Muscle layer of colon (tissue), 2 donors: ENCODE data around the gene UNC5A.
"Not testable (repeated sequence)": the region's sequence is repeated elsewhere in the genome, so short reads cannot be mapped to it uniquely, and the experiment has no call there.

Experiments used
- H3K27ac ChIP-seq: one replicate; pipeline ENCODE4 v1.7.0; 2013; ENCODE audit warnings: low read depth, mild to moderate bottlenecking, low read length, moderate library complexity
- H3K27me3 ChIP-seq, 2 donors: one replicate each; pipeline ENCODE4 v1.7.0; 2013; ENCODE audit warnings: low read length in 2 of 2, mild to moderate bottlenecking in 2 of 2; ENCODE audit not compliant: insufficient read depth in 2 of 2, control insufficient read depth in 1 of 2
- H3K36me3 ChIP-seq: one replicate; pipeline ENCODE4 v1.7.0; 2013; ENCODE audit warnings: mild to moderate bottlenecking, low read length; ENCODE audit not compliant: insufficient read depth
- H3K4me1 ChIP-seq: one replicate; pipeline ENCODE4 v1.7.0; 2013; ENCODE audit warnings: mild to moderate bottlenecking, low read length; ENCODE audit not compliant: insufficient read depth
- H3K4me3 ChIP-seq, 2 donors: one replicate each; pipeline ENCODE4 v1.7.0; 2013; ENCODE audit warnings: low read length in 2 of 2, low read depth in 1 of 2, mild to moderate bottlenecking in 1 of 2, moderate library complexity in 1 of 2
- H3K9ac ChIP-seq: one replicate; pipeline ENCODE4 v1.7.0; 2013; ENCODE audit warnings: low read length
- H3K9me3 ChIP-seq: one replicate; pipeline ENCODE4 v1.7.0; 2013; ENCODE audit warnings: mild to moderate bottlenecking, low read length
- donor health status: abdominal sarcoma.
- donor health status: Adenocarcinoma of cecum.

Gene UNC5A

GRCh38 chr5:176873011-176873410 is 62.7 kb downstream of the UNC5A start:
- not testable (repeated sequence) for H3K4me3 ChIP-seq
- peaks cover 0 to 18% of the 10 kb centered on the region in 2 donors for H3K27me3 ChIP-seq

GRCh38 chr5:176873541-176874172 is 63.3 kb downstream of the UNC5A start:
- Histone ChIP-seq H3K36me3 (no peaks in the 10 kb centered on the region), H3K27ac (no peak overlapping the region), H3K27me3 (peaks cover 0 to 12% of the 10 kb centered on the region in 2 donors), H3K4me3 (no peak overlapping the region), H3K4me1 (no peaks in the 10 kb centered on the region), H3K9me3 (no peaks in the 10 kb centered on the region), H3K9ac (no peak overlapping the region)

More at GRCh38 chr5:176873011-176873410, 62.7 kb downstream of the UNC5A start:
- H3K4me1 ChIP-seq, H3K36me3 ChIP-seq, H3K9me3 ChIP-seq, H3K27ac ChIP-seq, H3K9ac ChIP-seq: not testable (repeated sequence)

GRCh38 chr5:176874198-176874780 is 63.9 kb downstream of the UNC5A start:
- Histone ChIP-seq H3K27ac (no peak overlapping the region), H3K4me1 (no peaks in the 10 kb centered on the region), H3K27me3 (peaks cover 0 to 12% of the 10 kb centered on the region in 2 donors), H3K9ac (no peak overlapping the region), H3K9me3 (no peaks in the 10 kb centered on the region), H3K36me3 (no peaks in the 10 kb centered on the region), H3K4me3 (no peak overlapping the region)

- H3K9me3 ChIP-seq: no peaks in the 10 kb centered on the region
- no peaks in the 10 kb centered on the region for H3K4me1 ChIP-seq
- H3K4me3 ChIP-seq: no peak overlapping the region
- H3K9ac ChIP-seq: no peak overlapping the region
- peaks cover 0 to 12% of the 10 kb centered on the region in 2 donors for H3K27me3 ChIP-seq
- H3K27ac ChIP-seq: no peak overlapping the region
- H3K36me3 ChIP-seq: no peaks in the 10 kb centered on the region
These were observed 64.7 kb downstream of the UNC5A start for GRCh38 chr5:176875014-176875550.

- Histone ChIP-seq H3K27ac (no peak overlapping the region), H3K9ac (no peak overlapping the region), H3K27me3 (peaks cover 0 to 12% of the 10 kb centered on the region in 2 donors), H3K4me3 (no peak overlapping the region), H3K36me3 (no peaks in the 10 kb centered on the region), H3K4me1 (no peaks in the 10 kb centered on the region), H3K9me3 (no peaks in the 10 kb centered on the region)
These were observed 65.6 kb downstream of the UNC5A start for GRCh38 chr5:176875783-176876505.

- Histone ChIP-seq H3K9ac (no peak overlapping the region), H3K27me3 (peaks cover 0 to 12% of the 10 kb centered on the region in 2 donors), H3K27ac (no peak overlapping the region)
These were observed 66.4 kb downstream of the UNC5A start for GRCh38 chr5:176876506-176877431.

GRCh38 chr5:176877793-176878331 is 67.5 kb downstream of the UNC5A start:
- no peaks in the 10 kb centered on the region for H3K36me3 ChIP-seq
- H3K4me3 ChIP-seq: no peak overlapping the region
- no peaks in the 10 kb centered on the region for H3K4me1 ChIP-seq
- no peak overlapping the region for H3K27ac ChIP-seq
- H3K9me3 ChIP-seq: no peaks in the 10 kb centered on the region
- H3K27me3 ChIP-seq: peaks cover 0 to 12% of the 10 kb centered on the region in 2 donors
- H3K9ac ChIP-seq: no peak overlapping the region

More at GRCh38 chr5:176876506-176877431, 66.4 kb downstream of the UNC5A start:
- Histone ChIP-seq H3K4me3 (no peak overlapping the region), H3K36me3 (no peaks in the 10 kb centered on the region), H3K9me3 (no peaks in the 10 kb centered on the region), H3K4me1 (no peaks in the 10 kb centered on the region)

GRCh38 chr5:176878463-176878862 is 68.1 kb downstream of the UNC5A start:
- no peaks in the 10 kb centered on the region for H3K9me3 ChIP-seq
- no peaks in the 10 kb centered on the region for H3K36me3 ChIP-seq
- H3K9ac ChIP-seq: no peak overlapping the region
- H3K27me3 ChIP-seq: peaks cover 0 to 12% of the 10 kb centered on the region in 2 donors
- no peak overlapping the region for H3K4me3 ChIP-seq
- H3K27ac ChIP-seq: no peak overlapping the region
- H3K4me1 ChIP-seq: no peaks in the 10 kb centered on the region

GRCh38 chr5:176878906-176879662 is 68.7 kb downstream of the UNC5A start:
- Histone ChIP-seq H3K9me3 (no peaks in the 10 kb centered on the region), H3K4me1 (no peaks in the 10 kb centered on the region), H3K27ac (no peak overlapping the region), H3K9ac (no peak overlapping the region), H3K4me3 (no peak overlapping the region), H3K27me3 (peaks cover 0 to 12% of the 10 kb centered on the region in 2 donors), H3K36me3 (no peaks in the 10 kb centered on the region)

- Histone ChIP-seq H3K36me3 (no peaks in the 10 kb centered on the region), H3K9ac (no peak overlapping the region), H3K4me3 (no peak overlapping the region), H3K27ac (no peak overlapping the region), H3K27me3 (peaks cover 0 to 12% of the 10 kb centered on the region in 2 donors), H3K4me1 (no peaks in the 10 kb centered on the region), H3K9me3 (no peaks in the 10 kb centered on the region)
These were observed 69.5 kb downstream of the UNC5A start for GRCh38 chr5:176879663-176880361.
